ENCODE data around the gene AMPD2.

AMPD2 gene

DNA sequence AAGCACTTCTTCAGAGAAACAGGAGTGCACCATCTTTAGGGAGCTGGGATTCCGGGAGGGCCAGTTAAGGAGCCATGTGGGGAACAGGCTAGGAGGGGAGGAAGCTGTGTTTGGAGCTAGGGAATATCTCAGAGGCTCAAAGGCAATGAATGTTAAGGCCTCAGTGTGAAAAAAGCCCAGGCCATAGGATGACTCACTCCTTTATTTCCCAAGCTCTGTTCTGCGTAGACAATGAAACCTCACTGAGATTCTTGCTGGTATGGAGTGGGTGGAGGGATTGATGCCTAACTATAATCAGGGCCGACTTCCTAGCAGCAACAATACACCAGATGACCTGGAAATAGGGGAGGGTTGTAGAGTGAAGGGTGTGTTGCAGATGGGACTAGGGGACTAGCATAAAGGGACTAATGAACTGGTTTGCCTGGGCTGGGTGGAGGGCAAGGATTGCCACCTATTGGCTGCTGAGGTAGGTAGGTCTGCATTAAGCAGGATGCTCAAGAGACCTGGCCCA is 2.3 kb upstream of the AMPD2 start:
- DNase-seq, result no peak

DNA sequence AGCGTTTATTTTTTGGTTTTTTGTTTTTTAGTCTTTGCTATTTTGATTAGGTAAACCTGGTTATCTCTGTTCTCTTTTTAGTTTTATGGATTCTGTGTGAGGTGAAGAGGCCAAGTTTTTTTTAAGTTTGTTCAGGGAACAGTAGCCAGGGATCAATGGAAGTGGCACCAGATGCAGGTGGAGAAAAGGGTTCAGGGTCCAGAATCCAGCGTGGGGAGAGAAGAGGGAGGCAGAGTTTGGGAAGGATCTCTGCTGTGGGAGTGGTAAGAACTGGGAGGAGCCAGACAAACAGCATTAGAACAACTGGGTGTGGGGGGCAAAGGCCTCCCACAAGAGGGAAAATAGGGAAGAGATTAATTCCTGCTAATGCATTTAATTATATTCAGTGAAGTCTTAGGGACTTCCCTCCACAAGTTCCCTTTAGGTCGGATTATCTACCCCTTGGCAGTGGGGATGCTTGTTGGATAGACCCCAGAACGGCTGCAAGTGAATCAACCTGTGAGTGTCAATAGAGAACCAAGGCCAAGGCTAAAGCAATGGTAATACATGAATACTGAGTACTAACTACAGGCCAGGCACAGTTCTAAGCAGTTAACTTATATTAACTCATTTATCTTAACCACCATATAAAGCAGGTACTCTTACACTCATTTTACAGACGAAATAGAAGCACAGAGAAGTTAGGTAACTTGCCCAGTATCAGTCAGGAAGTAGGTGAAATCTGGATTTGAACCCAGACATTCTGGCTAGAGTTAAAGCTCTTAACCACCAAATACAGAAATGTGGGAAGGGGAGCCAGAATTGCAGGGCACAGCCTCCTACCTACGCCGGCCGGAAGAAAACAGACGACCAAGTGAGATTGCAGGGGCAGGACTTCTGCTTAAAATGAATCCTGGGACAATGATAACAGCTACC is 719 bp upstream of the AMPD2 start:
- no peak for DNase-seq

DNA sequence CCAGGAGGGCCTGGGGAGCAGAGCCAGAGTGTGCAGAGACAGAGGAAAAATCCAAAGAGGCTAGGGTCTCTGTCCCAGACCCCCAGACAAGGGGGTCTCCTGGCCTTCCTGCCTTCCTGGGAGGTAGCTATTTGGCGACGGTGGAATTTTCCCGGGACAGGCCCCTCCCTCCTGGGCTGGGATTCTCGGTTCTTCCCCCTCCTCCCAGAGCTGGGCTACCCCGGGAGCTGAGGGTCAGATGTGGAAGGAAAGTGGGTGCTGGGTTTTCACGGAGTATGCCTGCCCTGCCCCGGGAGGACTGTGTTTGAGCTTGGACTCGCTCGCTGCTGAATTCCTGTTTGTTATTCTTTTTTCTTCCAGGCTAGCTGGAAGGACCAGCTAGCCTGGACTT is 759 bp downstream of the AMPD2 start:
- DNase-seq, result peak; percentile 68

DNA sequence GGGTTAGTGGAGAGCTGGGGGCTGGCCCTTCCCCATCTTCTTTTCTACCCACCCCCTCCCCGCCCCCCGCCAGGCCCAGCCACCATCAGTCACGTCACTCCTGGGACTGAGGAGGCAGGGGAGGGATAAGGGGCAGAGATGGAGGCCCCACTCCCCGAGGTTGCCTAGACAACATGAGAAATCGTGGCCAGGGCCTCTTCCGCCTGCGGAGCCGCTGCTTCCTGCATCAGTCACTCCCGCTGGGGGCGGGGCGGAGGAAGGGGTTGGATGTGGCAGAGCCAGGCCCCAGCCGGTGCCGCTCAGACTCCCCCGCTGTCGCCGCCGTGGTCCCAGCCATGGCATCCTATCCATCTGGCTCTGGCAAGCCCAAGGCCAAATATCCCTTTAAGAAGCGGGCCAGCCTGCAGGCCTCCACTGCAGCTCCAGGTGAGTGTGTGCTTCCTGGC is 1.2 kb downstream of the AMPD2 start:
- peak; percentile 97 for DNase-seq

DNA sequence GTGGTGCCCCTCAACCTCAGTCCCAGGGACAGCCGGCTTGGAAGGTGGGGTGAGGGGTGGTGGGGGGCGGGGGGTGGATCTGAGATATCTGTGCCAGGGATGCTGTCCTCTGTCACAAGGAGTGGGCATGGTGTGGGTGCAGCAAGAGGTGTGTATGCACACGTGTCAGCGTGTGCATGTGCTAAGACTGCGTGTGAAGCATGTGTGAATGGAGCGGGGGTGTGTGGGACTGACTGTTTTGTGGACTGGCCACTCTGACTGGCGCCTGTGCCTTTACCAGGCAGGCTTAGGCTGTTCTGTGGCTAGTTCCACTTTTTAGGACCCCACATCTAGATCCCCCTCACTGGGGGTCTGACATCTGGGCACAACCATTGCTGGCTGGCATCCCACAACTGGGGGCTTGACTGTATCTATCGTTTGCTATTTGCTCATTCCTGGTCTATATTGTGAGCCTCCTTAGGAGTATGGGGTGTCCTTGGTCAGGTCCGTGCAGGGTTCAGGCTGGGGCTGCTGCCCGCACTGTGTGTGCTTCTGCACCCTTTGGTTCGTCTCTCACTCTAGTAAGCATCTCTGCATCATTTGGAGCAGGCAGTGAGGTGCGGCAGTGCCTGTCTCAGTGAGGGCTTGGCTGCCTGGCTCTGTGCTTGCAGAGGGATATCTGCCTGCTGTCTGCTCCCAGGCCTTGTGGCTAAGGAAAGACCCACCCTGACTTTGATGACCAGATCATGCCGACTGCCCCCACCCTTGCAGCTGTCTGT is 1.9 kb downstream of the AMPD2 start:
- peak; percentile 56 for DNase-seq

DNA sequence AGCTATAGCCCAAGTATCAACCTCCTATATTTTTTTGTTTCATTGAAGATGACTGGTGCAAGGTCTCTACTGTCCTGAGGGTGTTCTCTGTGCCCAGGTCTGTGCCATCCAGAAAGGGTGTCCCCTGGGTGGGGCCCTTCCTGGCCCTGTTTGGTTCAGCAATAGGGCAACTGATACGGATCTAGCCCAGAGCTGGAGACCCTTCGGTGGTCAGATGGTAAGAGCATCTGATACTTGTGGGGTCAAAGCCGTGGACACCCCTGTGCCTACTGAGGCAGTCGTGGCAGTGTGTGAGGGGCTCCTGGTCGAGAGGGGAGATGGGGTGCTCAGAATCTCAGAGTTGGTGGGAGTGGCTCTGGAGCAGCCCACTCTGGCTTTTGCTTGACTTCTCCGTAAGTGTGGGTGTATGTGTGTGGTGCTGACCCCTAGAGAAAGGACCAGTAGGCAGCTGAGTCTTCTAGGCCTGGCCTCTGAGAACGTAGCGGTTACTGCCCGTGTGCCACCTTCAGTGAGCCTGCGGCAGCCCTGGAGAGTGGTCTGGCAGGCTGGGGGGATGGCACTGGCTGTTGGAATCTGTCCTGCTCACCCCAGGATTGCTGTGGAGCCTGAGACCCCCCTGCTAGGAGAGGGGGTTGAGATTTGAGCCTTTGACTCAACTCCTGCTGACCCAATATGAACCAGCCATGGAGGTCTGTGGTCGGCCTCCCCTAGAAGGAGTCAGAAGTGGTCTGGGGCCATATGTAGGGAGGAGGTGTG is 2.7 kb downstream of the AMPD2 start:
- DNase-seq, result peak; percentile 50

DNA sequence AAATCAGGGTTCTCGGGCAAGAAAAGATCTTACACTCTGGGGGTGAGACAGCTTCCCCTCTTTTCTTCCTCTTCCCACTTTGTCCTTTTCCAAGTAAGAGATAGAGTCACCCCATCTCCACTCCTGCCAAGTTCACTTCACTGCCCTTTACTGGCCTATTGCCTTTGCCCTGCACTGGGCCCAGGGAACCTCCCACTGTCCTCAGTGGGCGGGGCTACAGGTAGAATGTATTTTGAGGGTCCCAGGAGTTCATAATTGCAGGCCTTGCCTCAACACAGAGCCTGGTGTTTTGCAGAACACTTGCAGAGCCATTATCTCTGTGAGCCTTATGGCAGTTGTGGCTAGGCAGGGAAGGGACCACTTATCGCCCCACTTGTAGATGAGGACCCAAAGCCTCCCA is 3.3 kb downstream of the AMPD2 start:
- peak; percentile 52 for DNase-seq

DNA sequence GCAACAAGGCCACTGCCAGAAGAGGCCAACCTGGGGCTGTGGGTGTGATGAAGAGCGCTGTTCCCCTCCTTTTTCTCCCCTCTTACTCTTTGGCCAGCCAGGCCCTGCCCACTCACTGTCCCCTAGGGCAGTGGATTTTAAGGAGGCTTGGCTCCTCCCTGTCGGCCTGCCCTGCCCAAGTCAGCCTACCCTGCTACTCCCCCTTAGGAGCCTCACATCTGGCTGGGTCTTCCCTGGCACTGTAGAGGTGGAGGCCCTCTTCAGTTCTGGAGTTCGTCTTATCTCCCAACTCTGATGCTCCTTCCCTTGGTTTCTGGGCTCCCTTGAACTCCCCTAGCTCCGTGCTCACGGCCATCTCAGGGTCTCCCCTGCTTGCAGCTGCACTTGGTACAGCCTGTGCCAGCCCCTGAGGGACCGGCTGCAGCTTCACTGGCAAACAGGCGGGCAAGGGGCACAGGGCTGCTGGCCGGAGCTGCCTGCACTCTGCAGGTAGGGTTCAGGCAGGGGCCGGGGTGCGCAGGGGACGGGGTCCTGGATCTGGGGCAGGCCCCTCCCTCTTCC is 4.0 kb downstream of the AMPD2 start:
- DNase-seq, result peak; percentile 53

DNA sequence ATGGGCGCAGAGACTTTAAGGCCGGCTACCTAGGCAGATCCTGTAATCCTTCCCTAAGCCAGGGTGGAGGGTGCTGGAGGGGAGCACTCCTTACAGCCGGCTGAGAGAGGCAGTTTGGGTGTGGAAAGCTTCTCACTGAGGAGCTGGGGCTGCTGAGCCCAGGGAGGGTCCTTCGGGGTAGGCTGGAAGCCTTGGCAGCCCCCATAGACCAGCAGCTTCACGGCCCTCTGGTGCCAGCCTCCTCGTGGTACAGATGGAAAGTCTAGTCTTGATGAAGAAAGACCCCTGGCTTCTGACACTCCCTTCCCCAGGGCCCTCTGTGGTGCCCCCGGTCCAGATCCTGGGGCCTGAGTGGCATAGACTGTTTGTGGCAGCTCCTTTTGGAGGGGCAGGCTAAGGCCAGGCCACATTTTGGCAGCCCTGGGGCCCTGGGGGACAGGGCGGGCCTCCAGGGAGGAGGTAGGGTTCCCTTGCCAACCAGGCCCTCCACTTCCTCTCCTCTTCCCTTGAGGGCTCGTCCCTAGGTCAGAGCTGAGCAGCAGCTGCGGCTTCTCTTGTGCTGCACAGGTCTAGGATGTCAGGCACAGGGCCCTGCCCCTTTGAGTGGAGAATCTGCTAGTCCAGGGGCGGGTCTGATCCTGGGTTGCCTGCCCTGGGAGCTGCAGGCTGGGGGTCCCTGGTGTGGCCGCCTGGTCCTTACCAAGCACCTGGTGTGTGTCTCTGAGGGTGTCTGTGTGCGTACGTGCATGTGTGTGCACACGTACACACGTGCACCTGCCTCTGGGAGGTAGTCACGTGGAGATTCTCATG is 4.8 kb downstream of the AMPD2 start:
- peak; percentile 52 for DNase-seq

DNA sequence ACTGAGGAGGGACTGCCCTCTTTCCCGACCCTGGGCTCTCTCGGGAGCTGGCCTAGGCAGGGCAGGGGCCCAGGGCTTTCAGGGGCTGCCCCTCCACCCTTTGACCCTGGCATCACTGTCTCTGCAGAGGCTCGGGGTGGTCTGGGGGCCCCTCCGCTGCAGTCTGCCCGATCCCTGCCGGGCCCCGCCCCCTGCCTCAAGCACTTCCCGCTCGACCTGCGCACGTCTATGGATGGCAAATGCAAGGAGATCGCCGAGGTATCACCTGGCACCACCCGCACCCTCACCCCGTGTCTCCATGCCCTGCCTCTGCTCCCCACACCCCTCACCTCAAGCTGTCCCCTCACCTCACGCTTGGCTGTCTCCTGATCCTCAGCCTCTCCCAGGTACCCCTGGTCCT is 5.5 kb downstream of the AMPD2 start:
- no peak for DNase-seq

DNA sequence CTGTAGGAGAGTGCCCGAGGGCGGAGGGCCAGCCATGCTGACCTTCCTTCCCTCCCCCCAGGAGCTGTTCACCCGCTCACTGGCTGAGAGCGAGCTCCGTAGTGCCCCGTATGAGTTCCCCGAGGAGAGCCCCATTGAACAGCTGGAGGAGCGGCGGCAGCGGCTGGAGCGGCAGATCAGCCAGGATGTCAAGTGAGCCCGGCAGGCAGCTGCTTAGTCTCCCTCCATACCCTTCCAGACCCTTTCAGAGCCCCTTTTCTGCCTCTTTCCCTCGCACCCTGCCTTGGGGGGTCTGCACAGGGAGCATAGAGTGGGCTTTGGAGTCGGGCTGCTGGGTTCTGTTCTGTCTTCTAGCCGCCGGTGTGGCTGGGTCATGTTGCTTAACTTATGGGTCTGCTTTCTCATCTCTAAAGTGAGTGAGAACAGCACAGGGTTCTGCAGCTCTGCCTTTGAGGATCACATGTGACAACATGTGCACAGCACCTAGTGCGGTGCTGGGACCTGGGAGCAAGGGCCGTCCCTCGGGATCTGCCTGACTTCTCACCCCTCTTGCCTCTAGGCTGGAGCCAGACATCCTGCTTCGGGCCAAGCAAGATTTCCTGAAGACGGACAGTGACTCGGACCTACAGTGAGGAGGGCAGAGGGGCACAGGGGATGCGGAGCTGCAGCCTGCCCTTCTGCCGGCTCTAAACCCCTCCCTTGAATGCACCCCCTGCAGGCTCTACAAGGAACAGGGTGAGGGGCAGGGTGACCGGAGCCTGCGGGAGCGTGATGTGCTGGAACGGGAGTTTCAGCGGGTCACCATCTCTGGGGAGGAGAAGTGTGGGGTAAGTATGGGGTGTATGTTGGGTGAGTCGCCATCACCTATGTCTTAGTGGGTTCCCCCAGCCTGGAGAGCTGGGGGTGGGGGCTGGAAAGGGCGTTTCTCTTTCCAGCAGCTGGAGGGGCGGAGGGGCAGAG is 6.2 kb downstream of the AMPD2 start:
- DNase-seq, result no peak

DNA sequence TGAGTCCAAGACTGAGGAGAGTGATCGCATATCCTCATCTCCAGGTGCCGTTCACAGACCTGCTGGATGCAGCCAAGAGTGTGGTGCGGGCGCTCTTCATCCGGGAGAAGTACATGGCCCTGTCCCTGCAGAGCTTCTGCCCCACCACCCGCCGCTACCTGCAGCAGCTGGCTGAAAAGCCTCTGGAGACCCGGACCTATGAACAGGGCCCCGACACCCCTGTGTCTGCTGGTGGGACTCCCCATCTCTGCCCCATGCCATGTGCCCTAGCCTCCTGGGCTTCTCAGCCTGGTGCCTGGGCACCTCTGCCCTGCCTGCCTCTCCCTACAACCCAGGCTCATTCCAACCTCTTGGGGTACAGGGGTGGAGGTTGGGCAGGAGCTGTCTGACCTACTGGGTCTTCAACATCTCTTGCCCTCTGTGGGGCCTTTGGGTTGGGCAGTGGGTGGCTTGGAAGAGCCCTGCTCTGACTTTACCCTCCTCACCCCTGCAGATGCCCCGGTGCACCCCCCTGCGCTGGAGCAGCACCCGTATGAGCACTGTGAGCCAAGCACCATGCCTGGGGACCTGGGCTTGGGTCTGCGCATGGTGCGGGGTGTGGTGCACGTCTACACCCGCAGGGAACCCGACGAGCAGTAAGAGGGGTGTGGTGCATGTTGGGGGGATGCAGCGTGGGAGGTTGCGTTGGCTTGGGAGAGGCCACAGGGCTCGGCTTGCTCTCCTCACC is 7.2 kb downstream of the AMPD2 start:
- DNase-seq, result no peak

DNA sequence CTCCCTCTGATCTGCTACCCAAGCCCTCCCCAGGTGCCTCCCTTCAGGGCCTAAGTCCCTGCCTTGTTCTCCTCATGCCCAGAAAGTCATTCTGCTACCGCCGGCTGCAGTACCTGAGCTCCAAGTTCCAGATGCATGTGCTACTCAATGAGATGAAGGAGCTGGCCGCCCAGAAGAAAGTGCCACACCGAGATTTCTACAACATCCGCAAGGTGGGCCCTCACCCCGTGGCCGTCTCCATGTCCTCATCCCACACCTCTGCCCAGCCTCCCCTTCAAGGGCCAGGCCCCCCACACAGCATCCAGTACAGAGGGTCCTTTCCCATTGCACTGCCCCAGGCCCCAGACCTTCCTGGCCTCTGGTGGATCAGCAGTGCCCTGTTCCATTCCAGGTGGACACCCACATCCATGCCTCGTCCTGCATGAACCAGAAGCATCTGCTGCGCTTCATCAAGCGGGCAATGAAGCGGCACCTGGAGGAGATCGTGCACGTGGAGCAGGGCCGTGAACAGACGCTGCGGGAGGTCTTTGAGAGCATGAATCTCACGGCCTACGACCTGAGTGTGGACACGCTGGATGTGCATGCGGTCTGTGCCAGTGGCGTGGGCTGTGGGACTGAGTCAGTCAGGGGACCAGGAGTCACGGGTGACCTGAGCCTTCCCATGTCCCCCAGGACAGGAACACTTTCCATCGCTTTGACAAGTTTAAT is 8.2 kb downstream of the AMPD2 start:
- no peak for DNase-seq

DNA sequence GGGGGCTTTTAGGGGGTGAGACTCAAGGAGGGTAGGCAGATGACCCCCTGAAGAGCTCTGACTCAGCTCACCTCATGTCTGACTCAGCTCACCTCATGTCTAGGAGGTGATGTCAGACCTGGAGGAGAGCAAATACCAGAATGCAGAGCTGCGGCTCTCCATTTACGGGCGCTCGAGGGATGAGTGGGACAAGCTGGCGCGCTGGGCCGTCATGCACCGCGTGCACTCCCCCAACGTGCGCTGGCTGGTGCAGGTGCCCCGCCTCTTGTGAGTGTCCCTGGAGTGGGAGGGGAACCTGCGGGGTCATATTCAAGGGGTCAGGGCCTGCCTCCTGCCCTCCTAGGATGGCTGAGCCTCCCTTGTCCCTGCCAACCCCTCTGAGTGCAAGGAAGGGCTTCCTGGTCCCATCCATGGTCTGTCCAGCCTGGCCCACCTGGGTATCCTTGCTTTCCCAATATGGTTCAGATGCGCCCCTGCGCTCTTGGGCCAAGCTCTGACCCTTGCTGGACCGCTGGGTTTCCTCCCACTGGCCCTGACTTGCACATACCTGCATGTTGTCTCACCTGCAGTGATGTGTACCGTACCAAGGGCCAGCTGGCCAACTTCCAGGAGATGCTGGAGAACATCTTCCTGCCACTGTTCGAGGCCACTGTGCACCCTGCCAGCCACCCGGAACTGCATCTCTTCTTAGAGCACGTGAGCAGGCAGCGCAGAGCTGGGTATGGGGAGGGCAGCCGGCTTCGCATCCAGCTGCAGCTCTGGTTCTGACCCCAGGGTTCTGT is 9.1 kb downstream of the AMPD2 start:
- DNase-seq, result peak; percentile 53

DNA sequence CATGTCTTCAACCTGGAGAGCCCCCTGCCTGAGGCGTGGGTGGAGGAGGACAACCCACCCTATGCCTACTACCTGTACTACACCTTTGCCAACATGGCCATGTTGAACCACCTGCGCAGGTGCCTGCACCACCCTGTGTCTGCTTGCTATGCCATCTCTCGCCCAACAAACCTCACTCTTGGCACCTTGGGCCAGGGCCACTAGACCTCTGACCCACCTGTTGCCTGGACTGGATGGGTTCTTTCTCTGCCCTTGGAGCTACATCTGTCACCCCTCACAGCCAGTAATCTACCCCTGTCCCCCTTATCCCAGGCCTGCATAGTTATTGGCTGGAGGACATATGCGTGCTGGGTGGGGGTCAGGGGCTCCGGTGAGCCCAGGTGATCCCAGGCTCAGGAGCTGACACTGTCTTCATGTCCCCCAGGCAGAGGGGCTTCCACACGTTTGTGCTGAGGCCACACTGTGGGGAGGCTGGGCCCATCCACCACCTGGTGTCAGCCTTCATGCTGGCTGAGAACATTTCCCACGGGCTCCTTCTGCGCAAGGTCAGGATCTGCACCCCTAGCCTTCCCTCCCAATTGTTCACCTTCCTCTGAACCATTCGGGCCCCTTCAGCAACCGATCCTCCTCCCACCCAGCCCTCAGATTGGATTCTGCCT is 9.9 kb downstream of the AMPD2 start:
- no peak for DNase-seq

DNA sequence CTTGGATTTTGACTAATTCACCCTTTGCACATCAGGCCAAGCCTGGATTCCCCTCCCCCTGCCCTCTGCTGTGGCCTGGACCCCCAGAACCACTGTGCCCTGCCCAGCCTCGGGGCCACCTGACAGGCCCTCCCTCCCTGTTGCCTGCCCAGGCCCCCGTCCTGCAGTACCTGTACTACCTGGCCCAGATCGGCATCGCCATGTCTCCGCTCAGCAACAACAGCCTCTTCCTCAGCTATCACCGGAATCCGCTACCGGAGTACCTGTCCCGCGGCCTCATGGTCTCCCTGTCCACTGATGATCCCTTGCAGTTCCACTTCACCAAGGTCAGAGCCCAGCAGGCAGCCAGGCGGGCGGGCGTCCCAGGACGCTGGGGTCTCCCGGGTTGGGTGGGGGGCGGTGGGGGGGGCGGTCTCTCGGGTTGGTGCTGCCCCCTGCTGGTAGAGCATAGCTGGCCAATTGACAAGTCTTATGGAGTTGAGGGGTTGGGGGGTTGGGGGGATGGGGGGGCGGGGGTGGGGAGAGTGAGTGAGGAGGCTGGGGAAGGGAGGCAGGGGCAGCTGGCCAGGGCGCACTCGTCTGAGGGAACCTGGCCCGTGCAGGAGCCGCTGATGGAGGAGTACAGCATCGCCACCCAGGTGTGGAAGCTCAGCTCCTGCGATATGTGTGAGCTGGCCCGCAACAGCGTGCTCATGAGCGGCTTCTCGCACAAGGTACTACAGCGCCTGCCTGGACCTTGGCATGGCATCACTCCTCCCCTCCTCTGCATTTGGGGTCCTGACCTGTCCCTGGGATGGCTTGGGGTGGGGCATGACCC is 10.7 kb downstream of the AMPD2 start:
- peak; percentile 78 for DNase-seq

Data from activated CD8-positive, alpha-beta memory T cell treated with anti-CD3 and anti-CD28 coated beads, Interleukin-2, amount 50 U/mL, for 48 hours (primary cell).